ENCODE results near the gene CPT1B.

CPT1B gene

DNA sequence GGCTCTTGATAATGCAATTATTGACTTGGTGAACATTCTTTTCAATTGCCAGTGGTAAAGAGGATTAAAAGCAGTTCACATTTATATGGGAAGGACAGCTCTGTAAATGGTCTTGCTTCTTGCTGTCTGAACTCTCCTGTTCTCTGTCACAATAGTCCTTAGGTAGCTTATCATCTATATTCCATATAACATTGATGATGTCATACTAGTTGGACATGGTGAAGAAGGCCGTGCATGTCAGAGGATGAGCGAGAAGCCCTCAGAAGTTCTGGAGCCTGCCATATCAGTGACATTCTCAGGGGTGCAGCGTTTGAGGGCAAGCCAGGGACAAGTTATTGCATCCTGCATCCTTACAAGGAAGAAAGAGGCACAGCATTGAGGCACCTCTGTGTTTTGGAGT, 7.0 kb upstream of the CPT1B start:
- no peak for DNase-seq (ENCODE audit: low read depth)
- TF ChIP-seq, protein P1, sequence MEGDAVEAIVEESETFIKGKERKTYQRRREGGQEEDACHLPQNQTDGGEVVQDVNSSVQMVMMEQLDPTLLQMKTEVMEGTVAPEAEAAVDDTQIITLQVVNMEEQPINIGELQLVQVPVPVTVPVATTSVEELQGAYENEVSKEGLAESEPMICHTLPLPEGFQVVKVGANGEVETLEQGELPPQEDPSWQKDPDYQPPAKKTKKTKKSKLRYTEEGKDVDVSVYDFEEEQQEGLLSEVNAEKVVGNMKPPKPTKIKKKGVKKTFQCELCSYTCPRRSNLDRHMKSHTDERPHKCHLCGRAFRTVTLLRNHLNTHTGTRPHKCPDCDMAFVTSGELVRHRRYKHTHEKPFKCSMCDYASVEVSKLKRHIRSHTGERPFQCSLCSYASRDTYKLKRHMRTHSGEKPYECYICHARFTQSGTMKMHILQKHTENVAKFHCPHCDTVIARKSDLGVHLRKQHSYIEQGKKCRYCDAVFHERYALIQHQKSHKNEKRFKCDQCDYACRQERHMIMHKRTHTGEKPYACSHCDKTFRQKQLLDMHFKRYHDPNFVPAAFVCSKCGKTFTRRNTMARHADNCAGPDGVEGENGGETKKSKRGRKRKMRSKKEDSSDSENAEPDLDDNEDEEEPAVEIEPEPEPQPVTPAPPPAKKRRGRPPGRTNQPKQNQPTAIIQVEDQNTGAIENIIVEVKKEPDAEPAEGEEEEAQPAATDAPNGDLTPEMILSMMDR (conservative IDR thresholded peaks at IDR 0.05; ENCODE audit: control insufficient read depth, insufficient read depth, low read depth, low read length), result no peak
- H3K4me3 ChIP-seq (ENCODE audit: control insufficient read depth, low read depth, low read length), result no peak overlapping the region

GRCh38 chr22:50584106-50585096, 6.2 kb upstream of the CPT1B start:
- DNase-seq (ENCODE audit: low read depth), result no peak
- no peak overlapping the region for H3K4me3 ChIP-seq (ENCODE audit: control insufficient read depth, low read depth, low read length)
- TF ChIP-seq, protein P1 (conservative IDR thresholded peaks at IDR 0.05; ENCODE audit: control insufficient read depth, insufficient read depth, low read depth, low read length), result no peak

DNA sequence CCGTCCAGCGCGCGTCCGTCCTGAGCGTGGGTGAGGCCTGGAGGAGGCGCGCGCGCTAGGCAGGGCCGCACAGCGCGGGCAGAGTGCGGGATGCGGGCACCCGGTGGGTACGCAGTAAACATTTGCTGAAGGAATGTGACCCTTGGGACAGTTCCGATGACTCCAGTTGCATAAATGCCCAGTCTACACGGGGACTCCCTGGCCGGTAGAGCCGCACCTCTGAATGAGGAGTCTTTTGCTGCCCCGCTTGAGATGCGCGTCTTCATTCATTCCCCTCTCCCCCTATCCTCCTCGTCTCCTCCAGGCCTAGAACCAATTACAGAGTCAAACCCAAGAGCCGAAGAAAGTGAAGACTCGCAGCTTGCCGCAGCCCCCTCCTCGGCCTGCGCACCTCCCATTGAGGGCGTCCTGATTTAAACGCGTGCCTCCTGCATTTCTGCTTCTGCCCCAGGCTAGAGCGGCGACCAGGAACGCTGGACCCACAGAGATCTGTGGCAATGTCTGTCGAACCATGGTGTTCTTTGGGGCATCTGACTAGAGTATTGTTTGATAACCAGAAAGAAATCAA, 5.2 kb upstream of the CPT1B start:
- no peak for DNase-seq (ENCODE audit: low read depth)
- peak overlapping the region; percentile 73 for H3K4me3 ChIP-seq (ENCODE audit: control insufficient read depth, low read depth, low read length)
- TF ChIP-seq, protein P1 (conservative IDR thresholded peaks at IDR 0.05; ENCODE audit: control insufficient read depth, insufficient read depth, low read depth, low read length), result no peak

DNA sequence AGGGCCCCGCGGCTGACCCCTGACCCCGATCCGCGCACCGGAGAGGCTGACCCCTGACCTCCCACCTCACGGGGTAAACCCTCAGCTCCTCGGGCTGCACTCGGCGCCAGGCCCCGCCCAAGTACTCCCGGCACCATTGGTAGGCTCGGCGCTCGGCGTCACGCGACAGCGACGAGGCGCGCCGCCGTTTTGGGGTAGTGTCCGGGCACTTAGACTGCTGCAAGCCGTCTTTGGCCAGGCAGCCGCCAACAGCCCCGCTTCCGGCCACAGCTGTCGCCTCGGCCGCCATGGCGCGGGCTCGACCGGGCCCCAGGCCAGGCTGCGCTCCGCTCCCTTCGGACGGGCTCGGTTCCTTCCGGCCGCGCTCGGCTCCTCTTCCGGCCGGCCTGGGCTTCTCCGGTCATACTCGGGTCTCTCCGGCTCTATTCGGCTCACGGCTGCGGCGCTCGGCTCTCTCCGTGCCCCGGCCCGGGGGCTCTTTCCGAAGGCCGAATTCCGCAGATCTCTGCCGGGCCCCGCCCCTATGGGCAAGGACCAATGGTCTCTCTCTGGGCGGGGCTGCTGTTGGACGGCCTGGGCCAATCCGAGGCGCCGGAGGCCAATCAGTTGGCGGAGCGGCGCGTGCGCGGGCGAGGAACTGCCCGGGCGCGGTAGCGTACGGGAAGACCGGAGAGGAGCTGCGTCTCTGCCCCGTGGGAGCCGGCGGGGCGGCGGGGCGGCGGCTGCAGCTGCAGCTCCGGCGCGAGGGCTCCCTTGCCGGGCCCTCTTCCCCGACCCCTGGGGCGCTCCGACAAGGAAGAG, 4.5 kb upstream of the CPT1B start, which contains the start of gene CHKB:
Gene CHKB, minus strand, starts transcription at position 357 of the 801 bp plus-strand sequence. Its CDS starts 68 bp downstream, at position 289.
- TF ChIP-seq, protein P1 (conservative IDR thresholded peaks at IDR 0.05; ENCODE audit: control insufficient read depth, insufficient read depth, low read depth, low read length), result no peak
- H3K4me3 ChIP-seq (ENCODE audit: control insufficient read depth, low read depth, low read length), result peak within 1 kb of the TSS; percentile 73
- peak; percentile 94 for DNase-seq (ENCODE audit: low read depth)

GRCh38 chr22:50581950-50582492, 3.8 kb upstream of the CPT1B start:
- TF ChIP-seq, protein P1 (conservative IDR thresholded peaks at IDR 0.05; ENCODE audit: control insufficient read depth, insufficient read depth, low read depth, low read length), result no peak
- peak overlapping the region; percentile 71 for H3K4me3 ChIP-seq (ENCODE audit: control insufficient read depth, low read depth, low read length)
- DNase-seq (ENCODE audit: low read depth), result no peak
